ENCODE results near the gene UBXN4. TPM values are rescaled to one million over a fixed set of nuclear protein-coding genes. Genes with fewer than 3 reads are reported as not detected.

Gene UBXN4
- total and polyA plus RNA-seq, 2 of the 4 experiments (the other 2 are of a cell fraction) = 48.1 to 49.1 TPM

- no peak overlapping the region for H4K91ac ChIP-seq (ENCODE audit: insufficient read depth, low read depth, low read length)
- H3K18ac ChIP-seq (ENCODE audit: low read depth, low read length) = no peak overlapping the region
- TF ChIP-seq RCOR1 (IDR thresholded peaks at IDR 0.05; ENCODE audit: insufficient replicate concordance, low read length) (no peak), USF2 (IDR thresholded peaks at IDR 0.05; ENCODE audit: low read depth, low read length) (no peak), MAZ (IDR thresholded peaks at IDR 0.05; ENCODE audit: borderline replicate concordance, low read depth, low read length) (no peak), SMC3 (IDR thresholded peaks at IDR 0.05; ENCODE audit: low read depth, low read length) (no peak), CTCF (conservative IDR thresholded peaks at IDR 0.05; ENCODE audit: low read depth, low read length) (no peak), RFX5 (IDR thresholded peaks at IDR 0.05; ENCODE audit: low read depth, low read length) (no peak), BHLHE40 (IDR thresholded peaks at IDR 0.05; ENCODE audit: low read depth, low read length) (no peak), POLR2A (IDR thresholded peaks at IDR 0.05; ENCODE audit: low read depth, low read length) (no peak), NFE2L2 (IDR thresholded peaks at IDR 0.05; ENCODE audit: low read depth, low read length) (no peak), FOS (IDR thresholded peaks at IDR 0.05; ENCODE audit: low read depth, low read length) (no peak), MAFK (IDR thresholded peaks at IDR 0.05; ENCODE audit: low read depth, low read length) (no peak), RAD21 (IDR thresholded peaks at IDR 0.05; ENCODE audit: low read length) (no peak), CHD1 (IDR thresholded peaks at IDR 0.05; ENCODE audit: low read depth, low read length) (no peak), MXI1 (IDR thresholded peaks at IDR 0.05; ENCODE audit: borderline replicate concordance, low read depth, low read length) (no peak), ELK1 (IDR thresholded peaks at IDR 0.05; ENCODE audit: borderline replicate concordance, low read depth, low read length) (no peak), CEBPB (IDR thresholded peaks at IDR 0.05; ENCODE audit: low read depth, low read length) (no peak)
- CTCF ChIA-PET = interaction anchor here (0.6 kb wide), 2 partner anchors 700 to 702 kb away, joined by 3 to 4 read pairs; no protein-coding TSS in a partner anchor
- dilution Hi-C loops (cut with HindIII; ENCODE audit: low sequenced_read_pairs, unreplicated experiment) = no loop called here
- H3K23ac ChIP-seq (ENCODE audit: low read depth, low read length) = no peak overlapping the region
- no peaks in the 10 kb centered on the region; a peak in 1 of 4 replicates for H3K79me1 ChIP-seq (ENCODE audit: low read depth in 1 of 2, low read length in 2 of 2)
- H2BK20ac ChIP-seq (ENCODE audit: low read depth, low read length) = no peak overlapping the region
- H3K9me3 ChIP-seq (ENCODE audit: control insufficient read depth, insufficient read depth, low read length) = no peaks in the 10 kb centered on the region
- no peaks in the 10 kb centered on the region for H3K36me3 ChIP-seq (ENCODE audit: control insufficient read depth, insufficient read depth, low read length)
- no TSS peak for BruUV-seq (replicated peaks)
- H3K14ac ChIP-seq (replicated peaks; ENCODE audit: low read depth, low read length) = no peak overlapping the region
- ATAC-seq (ENCODE audit: low read depth) (no peak), DNase-seq (no peak)
- no peak overlapping the region for H2AK9ac ChIP-seq (replicated peaks; ENCODE audit: low read depth, low read length, poor library complexity)
- no peak overlapping the region for H2BK5ac ChIP-seq (ENCODE audit: low read depth, low read length, poor library complexity, severe bottlenecking)
- H3K56ac ChIP-seq (ENCODE audit: extremely low read depth, insufficient read depth, low read length) = no peak overlapping the region
- H3K27ac ChIP-seq (ENCODE audit: insufficient read depth, low read length) = no peak overlapping the region
- H3K4ac ChIP-seq (ENCODE audit: low read depth, low read length) = no peak overlapping the region
- H4K5ac ChIP-seq (ENCODE audit: low read depth, low read length) = no peak overlapping the region
- H2BK15ac ChIP-seq (ENCODE audit: low read depth, low read length) = no peak overlapping the region
- peaks cover 2% of the 10 kb centered on the region; the same call in 1 of the 2 replicates for H3K4me1 ChIP-seq (ENCODE audit: control insufficient read depth, insufficient read depth, low read length)
- H2BK120ac ChIP-seq (ENCODE audit: low read depth, low read length) = no peak overlapping the region
- POLR2A ChIA-PET (ENCODE audit: unreplicated experiment) = no interaction called here
- H3K27me3 ChIP-seq (ENCODE audit: control insufficient read depth, insufficient read depth, low read length) = no peaks in the 10 kb centered on the region
- no peak overlapping the region for H3K4me3 ChIP-seq (ENCODE audit: insufficient read depth, low read depth, low read length)
- no peaks in the 10 kb centered on the region for H4K20me1 ChIP-seq (ENCODE audit: insufficient read depth, low read length)
- H3K9ac ChIP-seq (ENCODE audit: low read depth, low read length) = no peak overlapping the region
- no CpG with 5 or more reads among the region's 1 CpG for WGBS, 2 experiments (ENCODE audit: extremely low coverage in 2 of 2, insufficient read length in 1 of 2)
- no peaks in the 10 kb centered on the region; the same call in 1 of the 2 replicates for H3K9me1 ChIP-seq (ENCODE audit: insufficient read depth, low read length)
- H3K4me2 ChIP-seq (ENCODE audit: low read depth, low read length) = no peak overlapping the region
- no peak overlapping the region for H4K8ac ChIP-seq (ENCODE audit: low read depth in 2 of 2, low read length in 2 of 2)
- intact Hi-C loops (cut with micrococcal nuclease) = loop anchor here (10.0 kb wide), 2 partner anchors 128 to 538 kb away; no protein-coding TSS in a partner anchor
- no peak overlapping the region for H2AK5ac ChIP-seq (ENCODE audit: low read depth, low read length)
- in situ Hi-C loops (cut with MboI; ENCODE audit: low sequenced_read_pairs) = no loop called here
- no peak overlapping the region for H2AFZ ChIP-seq (replicated peaks; ENCODE audit: low read length, poor library complexity)
Measured at GRCh38 chr2:135703300-135703699, 38.4 kb upstream of the UBXN4 start.

Data from IMR-90 (cell line).